ENCODE measurements around the gene RNF169.
A peak's percentile ranks its signal among the peaks of the same experiment; 100 is the strongest.

RNF169 gene

DNA sequence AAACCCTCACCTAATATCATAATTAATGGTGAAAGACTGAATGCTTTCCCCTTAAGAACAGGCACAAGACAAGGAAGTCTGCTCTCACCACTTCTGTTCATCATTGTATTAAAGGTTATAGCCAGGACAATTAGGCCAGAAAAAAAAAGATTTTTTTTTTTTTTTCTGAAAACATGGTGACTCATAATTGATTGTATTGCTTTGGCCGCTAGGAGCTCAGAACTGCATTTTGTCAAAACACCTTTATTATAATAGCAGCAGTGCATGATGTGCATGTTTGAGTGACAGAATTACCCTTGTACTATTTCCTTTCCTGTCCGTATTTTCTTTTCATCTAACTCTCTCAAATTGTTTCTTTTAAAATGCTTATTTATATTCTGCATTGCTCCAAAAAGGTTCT is 98.1 kb downstream of the RNF169 start:
- ATAC-seq (ENCODE audit: low read depth), result no peak
- H3K27ac ChIP-seq (ENCODE audit: poor library complexity, severe bottlenecking), result no peak overlapping the region
- no peaks in the 10 kb centered on the region for H3K9me3 ChIP-seq (ENCODE audit: severe bottlenecking)
- DNase-seq (ENCODE audit: low spot score), result no peak
- H3K4me1 ChIP-seq (ENCODE audit: insufficient read depth, poor library complexity, severe bottlenecking), result no peaks in the 10 kb centered on the region
- no peaks in the 10 kb centered on the region for H3K27me3 ChIP-seq (ENCODE audit: insufficient read depth, poor library complexity, severe bottlenecking)
- peaks cover 33% of the 10 kb centered on the region for H3K36me3 ChIP-seq (ENCODE audit: low read depth)
- no peak overlapping the region for H3K4me3 ChIP-seq (ENCODE audit: severe bottlenecking)
- no peak for TF ChIP-seq CTCF (IDR thresholded peaks at IDR 0.05; ENCODE audit: poor library complexity, severe bottlenecking)

- H3K27ac ChIP-seq (ENCODE audit: poor library complexity, severe bottlenecking), result no peak overlapping the region
- TF ChIP-seq CTCF (IDR thresholded peaks at IDR 0.05; ENCODE audit: poor library complexity, severe bottlenecking), result no peak
- no peaks in the 10 kb centered on the region for H3K9me3 ChIP-seq (ENCODE audit: severe bottlenecking)
- no peak for ATAC-seq (ENCODE audit: low read depth)
- H3K36me3 ChIP-seq (ENCODE audit: low read depth), result peaks cover 29% of the 10 kb centered on the region
- H3K4me1 ChIP-seq (ENCODE audit: insufficient read depth, poor library complexity, severe bottlenecking), result no peaks in the 10 kb centered on the region
- no peak overlapping the region for H3K4me3 ChIP-seq (ENCODE audit: severe bottlenecking)
- H3K27me3 ChIP-seq (ENCODE audit: insufficient read depth, poor library complexity, severe bottlenecking), result no peaks in the 10 kb centered on the region
- no peak for DNase-seq (ENCODE audit: low spot score)
Observed at GRCh38 chr11:74847395-74847794, 98.7 kb downstream of the RNF169 start.

- ATAC-seq (ENCODE audit: low read depth) (no peak), DNase-seq (ENCODE audit: low spot score) (no peak)
- Histone ChIP-seq H3K4me3 (ENCODE audit: severe bottlenecking) (no peak overlapping the region), H3K4me1 (ENCODE audit: insufficient read depth, poor library complexity, severe bottlenecking) (no peaks in the 10 kb centered on the region), H3K36me3 (ENCODE audit: low read depth) (peaks cover 25% of the 10 kb centered on the region), H3K9me3 (ENCODE audit: severe bottlenecking) (no peaks in the 10 kb centered on the region), H3K27me3 (ENCODE audit: insufficient read depth, poor library complexity, severe bottlenecking) (no peaks in the 10 kb centered on the region), H3K27ac (ENCODE audit: poor library complexity, severe bottlenecking) (no peak overlapping the region)
- TF ChIP-seq CTCF (IDR thresholded peaks at IDR 0.05; ENCODE audit: poor library complexity, severe bottlenecking), result no peak
Observed at GRCh38 chr11:74847895-74848294, 99.2 kb downstream of the RNF169 start.

DNA sequence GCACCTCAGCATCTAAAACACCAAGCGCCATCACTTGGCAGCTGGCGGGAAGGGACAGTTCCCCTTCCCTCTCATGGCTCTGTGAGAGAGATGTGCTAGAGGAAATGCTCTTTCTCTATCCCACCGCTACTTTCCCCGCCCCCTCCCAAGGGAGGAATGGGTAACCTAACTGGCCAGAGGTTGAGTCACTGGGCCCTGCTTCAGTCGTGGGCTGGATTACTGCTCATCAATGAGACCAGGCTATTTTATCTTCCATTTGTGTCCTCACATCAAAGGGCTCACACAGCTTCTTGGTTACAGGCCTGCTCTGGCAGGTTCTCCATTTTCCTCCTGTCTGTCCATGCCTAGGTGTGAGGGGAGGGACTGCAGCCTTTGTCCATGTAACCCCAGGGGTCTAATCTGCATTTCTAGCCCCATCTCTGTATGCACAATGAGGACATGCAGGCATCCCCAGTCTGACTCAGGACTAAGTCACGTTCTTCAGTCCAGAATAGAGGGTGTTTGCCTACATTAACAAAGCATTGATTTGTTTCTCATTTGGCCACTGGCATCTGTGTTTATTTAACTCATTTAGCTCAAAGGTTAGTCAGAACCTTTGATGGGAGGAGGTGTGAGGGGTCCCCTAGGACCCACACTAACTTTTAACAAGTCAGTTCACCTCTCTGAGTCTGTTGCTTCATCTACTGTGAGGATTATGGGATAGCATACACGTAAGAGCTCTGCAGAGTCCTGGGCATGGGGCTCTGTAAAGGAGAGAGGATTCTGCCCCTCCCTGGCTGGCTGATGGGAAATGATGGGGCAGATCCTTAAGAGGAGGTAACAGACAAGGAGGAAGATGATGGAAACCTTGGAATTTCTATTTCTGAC is 101.1 kb downstream of the RNF169 start:
- peaks cover 19% of the 10 kb centered on the region for H3K36me3 ChIP-seq (ENCODE audit: low read depth)
- TF ChIP-seq CTCF (IDR thresholded peaks at IDR 0.05; ENCODE audit: poor library complexity, severe bottlenecking), result no peak
- H3K4me1 ChIP-seq (ENCODE audit: insufficient read depth, poor library complexity, severe bottlenecking), result no peaks in the 10 kb centered on the region
- ATAC-seq (ENCODE audit: low read depth), result peak; percentile 73
- peak overlapping the region; percentile 23 for H3K27ac ChIP-seq (ENCODE audit: poor library complexity, severe bottlenecking)
- no peaks in the 10 kb centered on the region for H3K27me3 ChIP-seq (ENCODE audit: insufficient read depth, poor library complexity, severe bottlenecking)
- H3K4me3 ChIP-seq (ENCODE audit: severe bottlenecking), result no peak overlapping the region
- no peaks in the 10 kb centered on the region for H3K9me3 ChIP-seq (ENCODE audit: severe bottlenecking)
- no peak for DNase-seq (ENCODE audit: low spot score)

DNA sequence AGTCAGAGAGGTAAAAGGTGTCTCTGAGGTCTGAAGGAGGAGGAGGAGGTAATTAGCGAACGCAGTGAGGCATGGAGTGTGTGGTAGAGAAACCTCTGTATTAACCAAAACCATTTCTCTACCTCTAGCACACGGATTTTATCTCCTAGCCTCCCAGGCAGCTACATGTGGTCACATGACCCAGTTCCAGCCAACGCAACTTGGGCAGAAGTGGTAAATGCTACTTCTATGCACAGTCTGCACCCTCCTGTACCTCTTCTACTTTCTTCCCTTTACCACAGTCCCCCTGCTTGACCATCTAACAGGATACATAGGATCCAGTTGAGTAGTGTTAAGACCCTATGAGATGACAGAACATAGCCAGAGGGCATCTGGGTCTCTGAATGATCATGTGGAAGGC is 104.6 kb downstream of the RNF169 start:
- no peak overlapping the region for H3K27ac ChIP-seq (ENCODE audit: poor library complexity, severe bottlenecking)
- DNase-seq (ENCODE audit: low spot score) (no peak), ATAC-seq (ENCODE audit: low read depth) (no peak)
- no peak for TF ChIP-seq CTCF (IDR thresholded peaks at IDR 0.05; ENCODE audit: poor library complexity, severe bottlenecking)
- H3K36me3 ChIP-seq (ENCODE audit: low read depth), result peaks cover 9% of the 10 kb centered on the region
- no peak overlapping the region for H3K4me3 ChIP-seq (ENCODE audit: severe bottlenecking)
- H3K9me3 ChIP-seq (ENCODE audit: severe bottlenecking), result no peaks in the 10 kb centered on the region
- no peaks in the 10 kb centered on the region for H3K27me3 ChIP-seq (ENCODE audit: insufficient read depth, poor library complexity, severe bottlenecking)
- no peaks in the 10 kb centered on the region for H3K4me1 ChIP-seq (ENCODE audit: insufficient read depth, poor library complexity, severe bottlenecking)

Measured in RWPE2 (cell line).